Peyer's patch (tissue), 4 donors: ENCODE measurements around the gene IGF1R.

ENCODE experiments used
- CTCF ChIP-seq, 6 experiments: fragments of 450-650 bp in 4 of 6; fragments of 200-600 bp in 2 of 6; sonication (generic) in 1 of 6; IDR thresholded peaks; one replicate each; pipeline ENCODE4 v1.5.1; 2017 to 2019; ENCODE audit warnings: antibody characterized with exemption in 6 of 6, mild to moderate bottlenecking in 3 of 6, moderate library complexity in 1 of 6
- POLR2A ChIP-seq, 2 donors: fragments of 450-650 bp; IDR thresholded peaks; one replicate each; pipeline ENCODE4 v1.5.1; 2017; ENCODE audit warnings: antibody characterized with exemption in 2 of 2, mild to moderate bottlenecking in 2 of 2, moderate library complexity in 2 of 2

- no peak for TF ChIP-seq CTCF (IDR thresholded peaks at IDR 0.05)
- no peak for TF ChIP-seq POLR2A (IDR thresholded peaks at IDR 0.05)
Observed at GRCh38 chr15:98923171-98923570, 274.8 kb downstream of the IGF1R start.
